HG03025 (cell line): ENCODE measurements around the gene FAM131B.
"Not testable (repeated sequence)": the region's sequence is repeated elsewhere in the genome, so short reads cannot be mapped to it uniquely, and the experiment has no call there.

Source experiments
- ATAC-seq: cut with Tn5 transposase; IDR thresholded peaks from one replicate; pipeline ENCODE4 v1.9.1; 2021; ENCODE audit warnings: mild to moderate bottlenecking, moderate library complexity; ENCODE audit not compliant: unreplicated experiment, low FRiP score

FAM131B gene

GRCh38 chr7:143395187-143396149 lies 33.0 kb upstream of the FAM131B start:
- ATAC-seq: no peak

GRCh38 chr7:143394777-143395176 lies 32.3 kb upstream of the FAM131B start:
- no peak for ATAC-seq

- no peak for ATAC-seq
Measured at GRCh38 chr7:143394068-143394467, 31.6 kb upstream of the FAM131B start.

GRCh38 chr7:143393267-143394041 lies 30.9 kb upstream of the FAM131B start:
- ATAC-seq: no peak

- ATAC-seq: no peak
Measured at GRCh38 chr7:143392875-143393266, 30.4 kb upstream of the FAM131B start.

GRCh38 chr7:143392427-143392826 lies 29.9 kb upstream of the FAM131B start:
- ATAC-seq: not testable (repeated sequence)

GRCh38 chr7:143391462-143392404 lies 29.2 kb upstream of the FAM131B start:
- ATAC-seq: no peak

- ATAC-seq: no peak
Measured at GRCh38 chr7:143390773-143391317, 28.3 kb upstream of the FAM131B start.

GRCh38 chr7:143390104-143390772 lies 27.7 kb upstream of the FAM131B start:
- ATAC-seq: no peak

- no peak for ATAC-seq
Measured at GRCh38 chr7:143389316-143390103, 27.0 kb upstream of the FAM131B start.

- ATAC-seq: no peak
Measured at GRCh38 chr7:143388491-143389101, 26.1 kb upstream of the FAM131B start.

- no peak for ATAC-seq
Measured at GRCh38 chr7:143388051-143388450, 25.5 kb upstream of the FAM131B start.

GRCh38 chr7:143387156-143387975 lies 24.9 kb upstream of the FAM131B start:
- no peak for ATAC-seq

- no peak for ATAC-seq
Measured at GRCh38 chr7:143385891-143386781, 23.6 kb upstream of the FAM131B start.

- no peak for ATAC-seq
Measured at GRCh38 chr7:143384661-143385631, 22.4 kb upstream of the FAM131B start.
